Spinal cord (tissue), 10 donors: ENCODE data around the gene DLG2. TPM values are rescaled to one million over a fixed set of nuclear protein-coding genes. Genes with fewer than 3 reads are reported as not detected.

Experiments
- DNase-seq, 6 donors: peaks; one replicate each; pipeline versions ENCODE4 v3.0.0 to v3.0.0-alpha.2; 2013 to 2015; ENCODE audit warnings: low spot score in 6 of 6, low read depth in 4 of 6
- H3K27ac ChIP-seq: one replicate; pipeline ENCODE4 v1.5.1; 2013; ENCODE audit warnings: low read depth, low read length, control low read depth
- H3K27me3 ChIP-seq: one replicate; pipeline ENCODE4 v1.6.1; 2013; ENCODE audit warnings: low read length; ENCODE audit not compliant: control insufficient read depth, insufficient read depth
- H3K36me3 ChIP-seq: one replicate; pipeline ENCODE4 v1.6.1; 2013; ENCODE audit warnings: low read length; ENCODE audit not compliant: control insufficient read depth, insufficient read depth
- H3K4me1 ChIP-seq: one replicate; pipeline ENCODE4 v1.6.1; 2013; ENCODE audit warnings: low read length; ENCODE audit not compliant: control insufficient read depth, insufficient read depth
- H3K4me3 ChIP-seq: one replicate; pipeline ENCODE4 v1.5.1; 2013; ENCODE audit warnings: low read depth, low read length, control low read depth
- H3K9me3 ChIP-seq: one replicate; pipeline ENCODE4 v1.6.1; 2013; ENCODE audit warnings: low read length; ENCODE audit not compliant: control insufficient read depth, insufficient read depth
- WGBS: methylation state at CpG from one replicate; pipeline ENCODE4 v1.1.5; 2013; ENCODE audit warnings: missing lambda C conversion rate; ENCODE audit not compliant: insufficient coverage; 5-methylcytosine and 5-hydroxymethylcytosine counted together
- polyA plus RNA-seq, 2 donors: library from polyadenylated mRNA; unstranded; fragments of 120-200 nt; gene quantifications; one replicate each; pipeline ENCODE4 v1.2.1, GENCODE V29; 2013; ENCODE audit not compliant: insufficient read length in 2 of 2
- total RNA-seq, 2 donors: library from RNA; depleted of rRNA in 1 of 2; stranded (reverse); fragments of 120-200 nt in 1 of 2; fragments of >200 nt in 1 of 2; gene quantifications; one replicate each; pipeline versions ENCODE4 v1.2.3 to v1.2.4, GENCODE V29; 2013 to 2014
- donor health status: healthy.

The DLG2 gene
- total and polyA plus RNA-seq, 4 donors: 37.7 to 111 (median 49.0) TPM

DNA sequence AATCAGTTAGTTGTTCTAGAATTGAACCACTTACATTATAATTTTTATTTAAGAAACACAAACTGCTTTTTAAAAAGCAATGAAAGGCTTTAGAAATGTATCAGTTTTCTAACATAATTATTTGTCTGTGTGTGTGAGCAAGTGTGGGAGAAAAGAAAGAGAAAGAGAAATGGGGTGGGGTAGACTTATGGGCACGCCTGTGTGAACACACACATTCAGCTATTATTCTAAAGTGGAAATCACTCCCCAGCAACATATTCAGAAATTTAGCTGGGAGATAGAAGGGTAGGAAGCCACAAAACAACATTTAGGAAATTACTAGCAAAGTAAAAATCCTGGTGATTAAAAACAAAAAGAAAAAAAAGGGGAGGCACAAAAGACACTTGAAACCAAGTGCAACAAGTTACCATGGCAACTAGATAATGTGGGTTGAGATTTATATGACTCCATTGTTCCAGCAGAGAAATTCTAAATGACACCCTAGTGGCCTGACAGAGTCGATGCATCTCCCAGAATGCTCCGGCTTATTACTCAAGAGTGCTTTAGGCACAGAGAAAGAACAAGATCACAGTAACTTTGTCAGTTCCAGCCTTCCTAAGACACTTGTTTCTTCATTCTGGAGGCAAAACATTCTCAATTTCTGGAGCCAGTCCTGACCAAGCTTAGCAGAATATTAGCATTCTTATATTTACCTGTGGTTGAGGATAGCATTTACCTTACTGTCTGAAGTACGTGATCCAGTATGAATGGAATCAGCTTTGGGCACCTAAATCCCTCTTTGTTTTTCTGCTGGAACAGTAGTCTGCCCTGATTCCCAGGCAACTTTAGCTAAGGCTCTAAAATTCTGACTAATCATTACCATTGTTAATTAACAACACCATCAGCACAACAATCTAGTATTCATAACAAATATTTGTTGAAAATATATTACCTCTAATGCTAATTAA is 444.4 kb downstream of the DLG2 start:
- Histone ChIP-seq H3K27me3 (no peaks in the 10 kb centered on the region), H3K4me1 (no peaks in the 10 kb centered on the region), H3K9me3 (no peaks in the 10 kb centered on the region), H3K36me3 (no peaks in the 10 kb centered on the region), H3K27ac (no peak overlapping the region), H3K4me3 (no peak overlapping the region)
- WGBS: 14% methylated on average over 3 of the region's 4 CpGs
- DNase-seq: peak; percentile 31 to 94 (median 48)

DNA sequence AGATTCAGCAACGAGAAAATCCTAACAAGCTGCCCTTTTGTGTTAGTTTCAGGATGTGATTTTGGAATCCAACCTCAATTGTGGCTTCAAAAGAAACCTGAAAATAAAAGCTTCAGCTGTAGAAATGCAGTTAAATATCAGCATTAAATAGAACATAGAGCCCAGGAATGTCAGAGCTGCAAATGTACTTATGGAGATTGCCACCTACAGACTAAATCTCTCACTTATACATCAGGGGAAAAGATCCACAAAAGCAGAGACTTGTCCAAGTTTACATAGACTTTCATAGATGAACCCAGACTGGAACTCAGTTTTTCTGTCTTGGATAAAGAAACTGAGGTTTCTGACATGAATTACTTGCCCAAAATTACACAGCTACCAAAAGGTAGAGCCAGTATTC is 446.6 kb downstream of the DLG2 start:
- peak in 2 of 6 donors; percentile 7 to 8 for DNase-seq
- no peaks in the 10 kb centered on the region for H3K27me3 ChIP-seq
- H3K36me3 ChIP-seq: no peaks in the 10 kb centered on the region
- WGBS: no CpG with 5 or more reads among the region's 1 CpG
- H3K4me1 ChIP-seq: no peaks in the 10 kb centered on the region
- no peak overlapping the region for H3K27ac ChIP-seq
- H3K9me3 ChIP-seq: no peaks in the 10 kb centered on the region
- H3K4me3 ChIP-seq: no peak overlapping the region

DNA sequence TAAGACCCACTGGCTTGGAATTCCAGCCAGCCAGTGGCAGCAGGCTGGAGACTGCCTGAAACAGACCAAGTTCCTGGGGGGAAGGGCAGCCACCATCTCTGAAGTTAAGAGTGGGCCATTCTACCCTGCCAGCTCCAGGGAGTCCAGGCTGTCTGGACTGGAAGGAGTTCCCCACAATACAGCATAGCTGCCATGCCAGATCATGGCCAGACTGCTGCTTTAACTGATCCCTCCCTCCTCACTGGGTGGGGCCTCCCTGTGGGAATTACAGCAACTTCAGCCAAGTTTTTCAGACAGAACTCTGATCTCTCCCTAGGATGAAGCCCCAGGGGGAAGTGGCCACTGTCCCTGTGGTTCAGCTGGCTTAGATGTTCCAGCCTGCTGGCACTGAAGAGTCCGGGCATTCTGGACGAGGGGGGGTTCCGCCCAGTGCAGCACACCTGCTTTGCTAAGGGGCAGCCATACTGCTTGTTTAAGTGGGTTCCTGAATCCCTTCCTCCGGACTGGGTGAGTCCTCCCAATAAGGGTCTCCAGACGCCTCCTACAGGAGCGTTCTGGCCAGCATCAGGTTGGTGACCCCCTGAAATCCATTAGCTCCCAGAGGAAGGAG is 455.4 kb downstream of the DLG2 start:
- WGBS: 88% methylated on average over 6 of the region's 6 CpGs
- no peaks in the 10 kb centered on the region for H3K27me3 ChIP-seq
- DNase-seq: no peak
- no peak overlapping the region for H3K27ac ChIP-seq
- no peaks in the 10 kb centered on the region for H3K4me1 ChIP-seq
- H3K36me3 ChIP-seq: no peaks in the 10 kb centered on the region
- no peaks in the 10 kb centered on the region for H3K9me3 ChIP-seq
- H3K4me3 ChIP-seq: no peak overlapping the region

DNA sequence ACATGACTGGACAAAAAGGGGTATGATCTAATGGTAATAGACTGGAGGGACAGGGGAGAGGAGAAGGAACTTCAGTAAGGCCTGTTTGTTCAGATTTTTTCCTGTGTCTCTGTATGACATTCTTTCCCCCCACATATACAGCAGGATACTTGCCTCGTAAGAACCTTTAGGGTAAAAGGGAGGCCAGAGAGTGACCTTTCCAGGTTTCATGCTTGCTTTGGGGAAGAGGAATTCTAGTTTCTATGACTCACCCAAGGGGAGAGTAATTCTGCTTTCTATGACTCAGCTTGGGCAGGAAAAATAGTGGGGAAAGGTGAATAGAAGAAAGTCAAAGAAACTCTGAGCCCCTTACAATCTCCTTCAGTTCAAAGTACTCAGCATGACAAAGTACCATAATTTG is 457.0 kb downstream of the DLG2 start:
- no peak overlapping the region for H3K27ac ChIP-seq
- H3K36me3 ChIP-seq: no peaks in the 10 kb centered on the region
- no peak overlapping the region for H3K4me3 ChIP-seq
- no peaks in the 10 kb centered on the region for H3K27me3 ChIP-seq
- WGBS: no CpG with 5 or more reads among the region's 1 CpG
- no peak for DNase-seq
- H3K4me1 ChIP-seq: no peaks in the 10 kb centered on the region
- H3K9me3 ChIP-seq: no peaks in the 10 kb centered on the region

DNA sequence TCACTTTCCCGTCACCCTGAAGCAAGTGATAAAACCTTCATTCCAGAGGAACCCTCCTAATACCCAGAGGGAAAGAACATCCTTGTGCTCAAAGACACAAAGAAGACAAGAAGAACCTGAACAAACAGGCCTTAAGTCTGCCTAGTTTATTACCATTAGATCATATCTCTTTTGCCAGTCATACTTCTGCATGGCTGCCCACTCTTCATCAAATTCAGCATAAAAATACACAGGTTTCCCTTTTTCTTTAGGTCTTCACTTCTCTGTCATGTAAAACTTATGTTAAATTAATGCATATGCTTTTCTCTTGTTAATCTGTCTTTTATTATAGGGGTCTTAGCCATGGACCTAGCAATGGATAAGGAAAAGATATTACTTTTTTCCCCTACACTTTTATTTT is 459.7 kb downstream of the DLG2 start:
- no peaks in the 10 kb centered on the region for H3K4me1 ChIP-seq
- DNase-seq: no peak
- no peaks in the 10 kb centered on the region for H3K27me3 ChIP-seq
- no peaks in the 10 kb centered on the region for H3K36me3 ChIP-seq
- 78% methylated on average over 1 of the region's 1 CpG for WGBS
- no peak overlapping the region for H3K27ac ChIP-seq
- H3K9me3 ChIP-seq: no peaks in the 10 kb centered on the region
- H3K4me3 ChIP-seq: no peak overlapping the region

DNA sequence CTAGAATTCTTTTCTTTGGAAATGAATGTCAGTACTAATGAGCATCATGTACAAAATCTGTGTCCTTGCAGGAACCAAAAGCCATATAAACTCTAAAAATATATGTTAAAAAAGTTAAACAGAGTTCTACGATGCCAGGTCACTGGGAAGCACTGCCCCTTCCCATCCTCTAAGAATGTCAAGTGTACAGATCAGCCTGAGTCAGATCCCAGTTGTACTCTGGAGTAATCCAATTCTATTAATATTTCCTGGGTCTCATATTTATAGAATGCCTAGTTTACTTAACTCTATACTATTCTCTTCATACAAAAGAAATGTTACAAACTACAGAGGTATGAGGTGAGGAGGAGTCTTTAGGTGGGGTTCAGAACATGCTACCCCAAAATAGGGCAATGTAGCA is 460.1 kb downstream of the DLG2 start:
- Histone ChIP-seq H3K9me3 (no peaks in the 10 kb centered on the region), H3K27ac (no peak overlapping the region)
- WGBS: 100% methylated on average over 1 of the region's 1 CpG

DNA sequence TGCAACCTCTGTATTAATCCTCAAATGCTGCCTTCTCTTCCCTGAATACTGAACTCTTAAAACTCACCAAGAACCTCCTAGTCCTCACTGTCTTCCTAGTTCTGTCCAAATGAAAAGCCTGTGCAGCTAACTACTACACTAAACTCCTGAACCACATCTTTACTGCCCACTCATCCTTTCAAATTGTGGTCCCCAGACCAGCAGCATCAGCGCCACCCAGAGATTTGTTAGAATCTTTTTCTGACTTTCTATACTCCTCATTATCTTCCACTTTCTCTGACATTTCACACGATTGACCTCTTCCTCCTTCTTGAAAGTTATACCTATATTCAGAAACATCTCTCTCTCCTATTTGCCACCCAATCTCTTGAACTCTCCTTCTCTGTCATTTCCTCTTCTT is 461.3 kb downstream of the DLG2 start:
- no peak for DNase-seq
- no peaks in the 10 kb centered on the region for H3K4me1 ChIP-seq
- H3K4me3 ChIP-seq: no peak overlapping the region
- H3K27ac ChIP-seq: no peak overlapping the region
- 80% methylated on average over 2 of the region's 2 CpGs for WGBS
- no peaks in the 10 kb centered on the region for H3K36me3 ChIP-seq
- H3K9me3 ChIP-seq: no peaks in the 10 kb centered on the region
- no peaks in the 10 kb centered on the region for H3K27me3 ChIP-seq

More for the DNA sequence above, 460.1 kb downstream of the DLG2 start:
- no peaks in the 10 kb centered on the region for H3K27me3 ChIP-seq
- no peaks in the 10 kb centered on the region for H3K4me1 ChIP-seq
- no peak overlapping the region for H3K4me3 ChIP-seq
- DNase-seq: no peak
- no peaks in the 10 kb centered on the region for H3K36me3 ChIP-seq

DNA sequence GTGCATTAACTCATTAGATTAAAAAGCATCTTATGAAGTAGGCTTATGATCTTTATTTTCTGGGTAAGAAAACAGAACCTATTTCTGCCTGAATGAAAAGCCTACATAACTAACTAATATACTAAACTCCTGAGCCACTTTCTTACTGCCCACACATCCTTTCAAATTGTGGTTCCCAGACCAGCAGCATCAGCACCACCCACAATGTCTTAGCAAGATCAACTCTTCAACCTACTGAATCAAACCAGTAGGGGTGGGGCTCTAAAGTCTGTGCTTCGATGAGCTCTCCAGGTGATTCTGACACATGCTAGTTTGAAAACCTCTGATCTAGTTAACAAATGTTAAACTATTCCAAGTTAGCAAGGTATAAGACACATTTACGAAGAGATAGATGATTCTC is 462.4 kb downstream of the DLG2 start:
- no peaks in the 10 kb centered on the region for H3K27me3 ChIP-seq
- DNase-seq: no peak
- no peaks in the 10 kb centered on the region for H3K9me3 ChIP-seq
- H3K4me1 ChIP-seq: no peaks in the 10 kb centered on the region
- no peak overlapping the region for H3K4me3 ChIP-seq
- no peaks in the 10 kb centered on the region for H3K36me3 ChIP-seq
- WGBS: no CpG with 5 or more reads among the region's 2 CpGs
- no peak overlapping the region for H3K27ac ChIP-seq

DNA sequence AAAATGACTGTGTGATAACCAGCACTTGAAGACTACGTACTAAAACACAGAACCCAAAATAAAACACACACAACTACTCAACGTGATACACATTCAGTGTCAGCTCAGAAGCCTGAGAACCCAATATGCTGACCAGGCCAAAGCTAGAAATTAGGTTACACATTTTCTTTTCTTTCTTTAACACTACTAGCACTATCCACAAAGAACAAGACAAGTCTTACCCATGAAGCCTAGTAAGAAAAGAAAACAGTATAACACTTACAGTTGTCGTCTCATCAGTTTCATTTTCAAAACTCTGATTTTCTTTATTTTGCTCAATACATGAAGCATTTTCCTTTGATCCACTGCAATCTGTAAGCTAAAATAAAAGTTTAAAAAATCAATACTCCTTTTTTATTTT is 472.9 kb downstream of the DLG2 start:
- no peak overlapping the region for H3K27ac ChIP-seq
- no peaks in the 10 kb centered on the region for H3K27me3 ChIP-seq
- H3K4me1 ChIP-seq: no peaks in the 10 kb centered on the region
- no peaks in the 10 kb centered on the region for H3K36me3 ChIP-seq
- DNase-seq: no peak
- 29% methylated on average over 1 of the region's 3 CpGs for WGBS
- H3K4me3 ChIP-seq: no peak overlapping the region
- H3K9me3 ChIP-seq: no peaks in the 10 kb centered on the region

DNA sequence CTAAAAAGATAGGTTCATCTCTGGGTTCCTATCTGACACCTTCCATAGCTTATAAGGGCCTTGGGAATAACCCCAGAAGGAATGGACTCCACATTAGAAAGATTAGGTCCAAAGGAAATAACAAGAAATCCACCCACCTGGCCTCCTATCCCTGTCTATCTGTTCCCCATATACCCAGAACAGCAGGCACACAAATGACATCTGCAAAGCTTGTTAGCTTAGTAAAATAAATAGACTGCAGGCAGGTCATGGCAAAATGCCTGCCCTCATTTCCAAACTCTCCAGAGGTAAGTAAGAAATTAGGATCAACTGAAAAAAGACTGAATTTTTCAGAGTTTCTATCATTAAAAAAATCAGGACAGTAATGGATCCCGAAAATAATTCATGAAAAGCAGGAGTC is 489.5 kb downstream of the DLG2 start:
- Histone ChIP-seq H3K27me3 (no peaks in the 10 kb centered on the region), H3K27ac (no peak overlapping the region), H3K36me3 (no peaks in the 10 kb centered on the region), H3K4me3 (no peak overlapping the region), H3K9me3 (no peaks in the 10 kb centered on the region), H3K4me1 (no peaks in the 10 kb centered on the region)
- no CpG with 5 or more reads among the region's 1 CpG for WGBS
- no peak for DNase-seq
